GM12878 (cell line): Measurements from ENCODE around the gene RENBP. TPM values are rescaled to one million over a fixed set of nuclear protein-coding genes. Genes with fewer than 3 reads are reported as not detected.
A peak's percentile ranks its signal among the peaks of the same experiment; 100 is the strongest.

Experiments
- ATAC-seq: fragments of 200-7000 bp; cut with Tn5 transposase; 3 replicates; pipeline ENCODE4 v1.9.1; 2020; ENCODE audit warnings: mild to moderate bottlenecking, moderate library complexity
- Bru-seq: library from RNA; stranded (reverse); fragments of 400-500 nt; gene quantifications from one replicate; lab custom pipeline; 2021; lab: Mats Ljungman, UMichigan
- BruChase-seq, 2 experiments: library from RNA; stranded (reverse); fragments of 400-500 nt; gene quantifications; one replicate each; lab custom pipeline; 2021; lab: Mats Ljungman, UMichigan
- BruUV-seq: library from RNA; stranded (reverse); fragments of 400-500 nt; replicated peaks from 2 replicates; lab custom pipeline; 2021; lab: Mats Ljungman, UMichigan
- CTCF ChIA-PET: fragments of 300-600 bp; sonication (Branson Sonifier 250); formaldehyde crosslinking; extraction: SDS; loops from one replicate; lab custom pipeline; 2021; ENCODE audit warnings: inconsistent platforms; lab: Yijun Ruan, JAX
- POLR2A ChIA-PET: fragments of 350-600 bp; formaldehyde crosslinking; extraction: SDS; loops from one replicate; lab custom pipeline; 2021; ENCODE audit warnings: inconsistent platforms; lab: Charles Lee
- RAD21 ChIA-PET: fragments of 300-600 bp; sonication (Branson Sonifier 250); formaldehyde crosslinking; loops from one replicate; lab custom pipeline; 2023; ENCODE audit warnings: antibody characterized with exemption; ENCODE audit not compliant: unreplicated experiment; lab: Charles Lee
- SMC1A ChIA-PET: fragments of 300-600 bp; sonication (Branson Sonifier 250); formaldehyde crosslinking; loops from one replicate; lab custom pipeline; 2023; ENCODE audit not compliant: unreplicated experiment, uncharacterized antibody; lab: Charles Lee
- DNase-seq: peaks from one replicate; pipeline ENCODE4 v3.0.0-alpha.2; 2011; ENCODE audit warnings: low read depth, low spot score
- FAIRE-seq: peaks from 3 replicates; lab custom pipeline; 2011; peaks lifted over from hg19 to GRCh38; lab: Jason Lieb, UNC
- H2AFZ ChIP-seq: 2 replicates; pipeline ENCODE4 v1.6.0; 2011; ENCODE audit warnings: low read depth, low read length, control low read depth; ENCODE audit not compliant: control insufficient read depth
- H3K27ac ChIP-seq: 2 replicates; pipeline ENCODE4 v1.5.1; 2011; ENCODE audit warnings: control low read depth; ENCODE audit not compliant: control insufficient read depth, insufficient read depth
- H3K27me3 ChIP-seq, 2 experiments: replicated peaks in 1 of 2; 2 replicates each; pipeline versions ENCODE4 v1.6.0 to v1.6.1; 2011; ENCODE audit warnings: low read length in 1 of 2; ENCODE audit not compliant: control insufficient read depth in 2 of 2, insufficient read depth in 2 of 2
- H3K36me3 ChIP-seq, 2 experiments: 2 replicates each; pipeline ENCODE4 v1.5.1; 2011; ENCODE audit warnings: low read length in 1 of 2; ENCODE audit not compliant: control insufficient read depth in 2 of 2, insufficient read depth in 2 of 2
- H3K4me1 ChIP-seq: 2 replicates; pipeline ENCODE4 v1.6.1; 2011; ENCODE audit warnings: mild to moderate bottlenecking, low read length, moderate library complexity, mixed read lengths; ENCODE audit not compliant: control insufficient read depth, insufficient read depth
- H3K4me2 ChIP-seq: 2 replicates; pipeline ENCODE4 v1.6.0; 2011; ENCODE audit warnings: control low read depth; ENCODE audit not compliant: control insufficient read depth, insufficient read depth
- H3K4me3 ChIP-seq: fragments of 200-600 bp; sonication (generic); 2 replicates; pipeline ENCODE4 v1.5.1; 2016
- H3K79me2 ChIP-seq: 2 replicates; pipeline ENCODE4 v1.6.0; 2011; ENCODE audit warnings: low read length; ENCODE audit not compliant: control insufficient read depth, insufficient read depth
- H3K9ac ChIP-seq: 2 replicates; pipeline ENCODE4 v1.8.0; 2011; ENCODE audit warnings: low read length, control low read depth, mixed read lengths; ENCODE audit not compliant: control insufficient read depth, insufficient read depth
- H3K9me3 ChIP-seq: replicated peaks from 3 replicates; pipeline ENCODE4 v1.5.1; 2011; ENCODE audit warnings: mild to moderate bottlenecking, low read length; ENCODE audit not compliant: control insufficient read depth, insufficient read depth
- H4K20me1 ChIP-seq: 2 replicates; pipeline ENCODE4 v1.6.0; 2011; ENCODE audit not compliant: control insufficient read depth, insufficient read depth
- BHLHE40 ChIP-seq, 2 experiments: fragments of 450-650 bp in 1 of 2; IDR thresholded peaks; 2 replicates each; pipeline ENCODE4 v1.6.1; 2011 to 2017; ENCODE audit warnings: low read depth in 2 of 2, borderline replicate concordance in 1 of 2, improper control_type of control experiment in 1 of 2, low read length in 1 of 2, mild to moderate bottlenecking in 1 of 2
- EGR1 ChIP-seq, 2 experiments: IDR thresholded peaks; 1 replicate in 1 of 2; 2 replicates in 1 of 2; pipeline ENCODE4 v1.6.1; 2011 to 2012; ENCODE audit warnings: low read depth in 2 of 2, low read length in 2 of 2, borderline replicate concordance in 1 of 2, mild to moderate bottlenecking in 1 of 2, moderate library complexity in 1 of 2
- GATAD2B ChIP-seq: fragments of 450-650 bp; conservative IDR thresholded peaks from 2 replicates; pipeline ENCODE4 v1.6.1; 2017; ENCODE audit warnings: low read depth, mild to moderate bottlenecking, moderate library complexity
- MYC ChIP-seq: IDR thresholded peaks from 2 replicates; pipeline ENCODE4 v1.6.1; 2011; ENCODE audit warnings: mild to moderate bottlenecking, low read length, moderate library complexity, inconsistent platforms; ENCODE audit not compliant: insufficient read depth, insufficient replicate concordance, insufficient read length, severe bottlenecking
- RAD51 ChIP-seq: fragments of 450-650 bp; IDR thresholded peaks from 2 replicates; pipeline ENCODE4 v1.6.1; 2016; ENCODE audit warnings: moderate library complexity, mild to moderate bottlenecking, inconsistent platforms
- YBX1 ChIP-seq: fragments of 450-650 bp; IDR thresholded peaks from 2 replicates; pipeline ENCODE4 v1.6.1; 2016; ENCODE audit warnings: antibody characterized with exemption
- ZNF24 ChIP-seq: fragments of 450-650 bp; IDR thresholded peaks from 2 replicates; pipeline ENCODE4 v1.6.1; 2017; ENCODE audit warnings: antibody characterized with exemption, mild to moderate bottlenecking
- WGBS: methylation state at CpG from one replicate; pipeline ENCODE4 v1.1.6; 2016; ENCODE audit warnings: low lambda C conversion rate; ENCODE audit not compliant: insufficient replicate concordance, insufficient coverage; ENCODE audit errors: missing lambda C conversion rate; 5-methylcytosine and 5-hydroxymethylcytosine counted together
- in situ Hi-C: fragments of 300-500 bp; cut with MboI; formaldehyde crosslinking; loops from 9 replicates; pipeline ENCODE4 v1.14.3; 2018; ENCODE audit warnings: mixed read lengths
- intact Hi-C: fragments of 100-400 bp; cut with micrococcal nuclease; formaldehyde crosslinking; loops from one replicate; pipeline ENCODE4 v1.14.2; 2022; ENCODE audit not compliant: unreplicated experiment
- long read RNA-seq, 2 experiments: library from polyadenylated mRNA; unstranded; transcript quantifications; one replicate each; pipeline ENCODE4 v2.0.0, GENCODE V29; 2019 to 2020
- polyA minus RNA-seq, 3 experiments: library from RNA; depleted of rRNA, polyadenylated mRNA; stranded (reverse); fragments of >200 nt; gene quantifications; 2 replicates each; pipeline ENCODE4 v1.2.3, GENCODE V29; 2011
- polyA plus RNA-seq, 11 experiments: library from polyadenylated mRNA; depleted of rRNA in 4 of 11; unstranded in 6 of 11; stranded (reverse) in 5 of 11; fragments of >200 nt; fragmentation: Nextera tagmentation in 4 of 11; fragmentation: Illumina TruSeq in 1 of 11; extraction: Ambion mirVana in 4 of 11; extraction: Trizol in 1 of 11; gene quantifications; 1 replicate in 1 of 11; 2 replicates in 10 of 11; pipeline versions ENCODE4 v1.2.1 to v1.2.3, GENCODE V29; 2011 to 2016; ENCODE audit warnings: inconsistent platforms in 2 of 11, missing spikeins in 2 of 11, low read depth in 1 of 11
- total RNA-seq, 4 experiments: library from RNA; depleted of rRNA in 3 of 4; stranded (reverse); fragments of >200 nt in 3 of 4; fragmentation: Illumina TruSeq in 1 of 4; extraction: Trizol in 1 of 4; gene quantifications; 2 replicates each; pipeline versions ENCODE4 v1.2.1 to v1.2.3, GENCODE V29; 2013 to 2021
- TF ChIP-seq, protein P1 (sequence below): fragments of 450-650 bp; IDR thresholded peaks from 2 replicates; pipeline ENCODE4 v1.6.1; 2016; ENCODE audit warnings: mild to moderate bottlenecking
- TF ChIP-seq, protein P2 (sequence below): IDR thresholded peaks from 2 replicates; pipeline ENCODE4 v1.6.1; 2011; ENCODE audit warnings: mild to moderate bottlenecking, low read depth, low read length, moderate library complexity; ENCODE audit not compliant: insufficient replicate concordance
- TF ChIP-seq, protein P3 (sequence below): fragments of 450-650 bp; IDR thresholded peaks from 2 replicates; pipeline ENCODE4 v1.6.1; 2018; ENCODE audit warnings: borderline replicate concordance, mild to moderate bottlenecking; ENCODE audit not compliant: partially characterized antibody
- TF ChIP-seq, protein P4 (sequence below): IDR thresholded peaks from 2 replicates; pipeline ENCODE4 v1.6.1; 2011; ENCODE audit warnings: borderline replicate concordance, low read depth, mild to moderate bottlenecking, moderate library complexity, mixed read lengths, low read length; ENCODE audit not compliant: insufficient read depth; ENCODE audit errors: extremely low read length

RENBP gene
- 8.3 and 9.0 TPM in 2 replicates for total RNA-seq (2013; cell fraction: nucleolus; rRNA removed)
- 2.1 and 2.2 TPM in 2 replicates for total RNA-seq (2014; rRNA removed)
- 1.6 and 1.8 TPM in 2 replicates for total RNA-seq (2014; rRNA removed; fragmentation: Illumina TruSeq; extraction: Trizol)
- total RNA-seq (2021): 4.9 and 6.8 TPM in 2 replicates
- polyA plus RNA-seq (2011; ENCODE audit: low read depth): 3.9 TPM
- 1.1 and 1.6 TPM in 2 replicates for polyA plus RNA-seq (2011; rRNA removed)
- 2.1 and 2.3 TPM in 2 replicates for polyA plus RNA-seq (2011; cell fraction: cytosol; rRNA removed)
- polyA plus RNA-seq (2011; cell fraction: nucleus; rRNA removed): 4.1 and 6.0 TPM in 2 replicates
- 7.1 and 8.3 TPM in 2 replicates for polyA plus RNA-seq (2012)
- polyA plus RNA-seq (2014; fragmentation: Illumina TruSeq; extraction: Trizol): 0.19 and 1.3 TPM in 2 replicates
- not detected for polyA plus RNA-seq (2014; fragmentation: Nextera tagmentation; extraction: Ambion mirVana)
- polyA plus RNA-seq (2014; rRNA removed): 4.0 and 4.5 TPM in 2 replicates
- polyA plus RNA-seq (2016; fragmentation: Nextera tagmentation; extraction: Ambion mirVana): under 1 TPM in 1 of 2 experiments, not detected in 1; 0.36 TPM
- 0.44 and 2.3 TPM in 2 replicates for polyA minus RNA-seq (2011; rRNA and poly(A)+ RNA removed)
- 0.83 TPM in 1 of 2 replicates, not detected in the other for polyA minus RNA-seq (2011; cell fraction: cytosol; rRNA and poly(A)+ RNA removed)
- 0.96 and 2.1 TPM in 2 replicates for polyA minus RNA-seq (2011; cell fraction: nucleus; rRNA and poly(A)+ RNA removed)
- percentile 47 among the genes with signal in this experiment for Bru-seq, nascent RNA
- BruChase-seq, experiment 1, labeled RNA remaining after a 6-hour chase: percentile 46 among the genes with signal in this experiment
- percentile 49 among the genes with signal in this experiment for BruChase-seq, experiment 2, labeled RNA remaining after a 2-hour chase
- long read RNA-seq, experiment 1: 0 reads
- long read RNA-seq, experiment 2: 0 reads

DNA sequence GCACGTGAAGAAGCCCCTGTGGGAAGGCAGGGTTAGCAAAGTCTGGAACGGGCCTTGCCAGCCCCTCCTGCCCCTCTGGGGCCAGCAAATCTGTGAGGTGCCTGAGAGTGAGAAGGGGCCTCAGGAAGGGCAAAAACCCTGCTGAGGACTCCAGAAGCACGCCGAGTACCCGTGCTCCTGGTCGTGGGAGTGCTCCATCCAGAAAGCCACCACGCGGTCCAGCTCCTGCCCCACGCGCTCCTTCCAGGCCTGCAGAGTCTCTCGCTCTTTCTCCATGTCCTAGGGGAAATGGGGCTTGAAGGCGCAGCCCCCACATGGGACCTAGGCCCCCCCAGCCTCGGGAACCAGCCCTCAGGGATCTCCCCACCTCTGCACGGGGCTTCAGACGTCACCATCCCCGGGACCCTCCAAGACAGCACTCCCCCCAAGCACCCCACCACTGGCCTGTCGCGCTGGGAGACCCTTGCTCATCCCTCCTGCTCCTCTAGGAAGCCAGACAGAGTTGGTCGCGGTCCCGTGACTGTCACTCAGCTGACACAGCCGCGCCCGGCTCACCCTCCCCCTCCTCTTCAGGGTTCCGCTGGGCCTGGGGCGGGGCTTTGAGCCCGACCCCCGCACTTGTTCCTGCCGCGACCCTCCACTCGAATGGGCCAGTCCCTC lies at the start of gene RENBP:
Gene RENBP, minus strand, starts transcription at position 504 of the 660 bp plus-strand sequence. Its CDS starts 33 bp downstream, at position 471.
- Histone ChIP-seq H4K20me1 (no peaks in the 10 kb centered on the region), H3K4me3 (peak within 1 kb of the TSS; percentile 47; the same call in 1 of the 2 replicates), H3K9ac (no peak within 1 kb of the TSS; the same call in 1 of the 2 replicates), H2AFZ (peak within 1 kb of the TSS; percentile 60), H3K4me1 (no peaks in the 10 kb centered on the region), H3K27ac (no peak within 1 kb of the TSS), H3K36me3 (peaks cover 0 to 6% of the 10 kb centered on the region in 2 experiments; a peak in 3 of 4 replicates), H3K9me3 (no peaks in the 10 kb centered on the region), H3K27me3 (no peaks in the 10 kb centered on the region), H3K4me2 (peak within 1 kb of the TSS; percentile 68), H3K79me2 (no peaks in the 10 kb centered on the region)
- no TSS peak for BruUV-seq
- ChIA-PET SMC1A (interaction anchor here (1.1 to 6.5 kb wide), 2 partner anchors 19 to 37 kb away, joined by 3 to 61 read pairs; partner anchors contain the start of gene ARHGAP4), RAD21 (interaction anchor here (0.9 to 4.6 kb wide), 3 partner anchors 16 to 21 kb away, joined by 3 to 59 read pairs (median 3); partner anchors contain the start of gene ARHGAP4), CTCF (interaction anchor here (0.9 to 8.7 kb wide), 2 partner anchors 18 to 76 kb away, joined by 3 to 172 read pairs; partner anchors contain the start of gene ARHGAP4), POLR2A (interaction anchor here (0.7 to 2.0 kb wide), 4 partner anchors 16 to 20 kb away, joined by 3 to 9 read pairs (median 4); partner anchors contain the start of gene ARHGAP4)
- DNase-seq: no peak
- ATAC-seq: peak; percentile 47
- in situ Hi-C loops: no loop called here
- intact Hi-C loops: no loop called here
- 31% methylated on average over 18 of the region's 31 CpGs for WGBS
- FAIRE-seq: no peak
- 0 out of 3 replicates have a peak, but pooled peaks of 1 of the 2 experiments have one; percentile 25 for TF ChIP-seq EGR1 (IDR thresholded peaks at IDR 0.05; ENCODE audit: borderline replicate concordance in 1 of 2, low read depth in 2 of 2, low read length in 2 of 2)
- TF ChIP-seq, protein P1, sequence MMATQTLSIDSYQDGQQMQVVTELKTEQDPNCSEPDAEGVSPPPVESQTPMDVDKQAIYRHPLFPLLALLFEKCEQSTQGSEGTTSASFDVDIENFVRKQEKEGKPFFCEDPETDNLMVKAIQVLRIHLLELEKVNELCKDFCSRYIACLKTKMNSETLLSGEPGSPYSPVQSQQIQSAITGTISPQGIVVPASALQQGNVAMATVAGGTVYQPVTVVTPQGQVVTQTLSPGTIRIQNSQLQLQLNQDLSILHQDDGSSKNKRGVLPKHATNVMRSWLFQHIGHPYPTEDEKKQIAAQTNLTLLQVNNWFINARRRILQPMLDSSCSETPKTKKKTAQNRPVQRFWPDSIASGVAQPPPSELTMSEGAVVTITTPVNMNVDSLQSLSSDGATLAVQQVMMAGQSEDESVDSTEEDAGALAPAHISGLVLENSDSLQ: peak; percentile 66; the same call in 1 of the 2 replicates
- TF ChIP-seq, protein P2, sequence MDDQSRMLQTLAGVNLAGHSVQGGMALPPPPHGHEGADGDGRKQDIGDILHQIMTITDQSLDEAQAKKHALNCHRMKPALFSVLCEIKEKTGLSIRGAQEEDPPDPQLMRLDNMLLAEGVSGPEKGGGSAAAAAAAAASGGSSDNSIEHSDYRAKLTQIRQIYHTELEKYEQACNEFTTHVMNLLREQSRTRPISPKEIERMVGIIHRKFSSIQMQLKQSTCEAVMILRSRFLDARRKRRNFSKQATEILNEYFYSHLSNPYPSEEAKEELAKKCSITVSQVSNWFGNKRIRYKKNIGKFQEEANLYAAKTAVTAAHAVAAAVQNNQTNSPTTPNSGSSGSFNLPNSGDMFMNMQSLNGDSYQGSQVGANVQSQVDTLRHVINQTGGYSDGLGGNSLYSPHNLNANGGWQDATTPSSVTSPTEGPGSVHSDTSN: peak; percentile 40
- TF ChIP-seq ZNF24: no peak
- no peak for TF ChIP-seq YBX1
- TF ChIP-seq BHLHE40 (IDR thresholded peaks at IDR 0.05; ENCODE audit: borderline replicate concordance in 1 of 2, low read depth in 2 of 2, low read length in 1 of 2): peak; percentile 81 to 89
- TF ChIP-seq, protein P3, sequence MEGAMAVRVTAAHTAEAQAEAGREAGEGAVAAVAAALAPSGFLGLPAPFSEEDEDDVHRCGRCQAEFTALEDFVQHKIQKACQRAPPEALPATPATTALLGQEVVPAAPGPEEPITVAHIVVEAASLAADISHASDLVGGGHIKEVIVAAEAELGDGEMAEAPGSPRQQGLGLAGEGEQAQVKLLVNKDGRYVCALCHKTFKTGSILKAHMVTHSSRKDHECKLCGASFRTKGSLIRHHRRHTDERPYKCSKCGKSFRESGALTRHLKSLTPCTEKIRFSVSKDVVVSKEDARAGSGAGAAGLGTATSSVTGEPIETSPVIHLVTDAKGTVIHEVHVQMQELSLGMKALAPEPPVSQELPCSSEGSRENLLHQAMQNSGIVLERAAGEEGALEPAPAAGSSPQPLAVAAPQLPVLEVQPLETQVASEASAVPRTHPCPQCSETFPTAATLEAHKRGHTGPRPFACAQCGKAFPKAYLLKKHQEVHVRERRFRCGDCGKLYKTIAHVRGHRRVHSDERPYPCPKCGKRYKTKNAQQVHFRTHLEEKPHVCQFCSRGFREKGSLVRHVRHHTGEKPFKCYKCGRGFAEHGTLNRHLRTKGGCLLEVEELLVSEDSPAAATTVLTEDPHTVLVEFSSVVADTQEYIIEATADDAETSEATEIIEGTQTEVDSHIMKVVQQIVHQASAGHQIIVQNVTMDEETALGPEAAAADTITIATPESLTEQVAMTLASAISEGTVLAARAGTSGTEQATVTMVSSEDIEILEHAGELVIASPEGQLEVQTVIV: no peak
- no peak for TF ChIP-seq GATAD2B
- peak; percentile 78 for TF ChIP-seq RAD51
- no peak for TF ChIP-seq MYC
- TF ChIP-seq, protein P4, sequence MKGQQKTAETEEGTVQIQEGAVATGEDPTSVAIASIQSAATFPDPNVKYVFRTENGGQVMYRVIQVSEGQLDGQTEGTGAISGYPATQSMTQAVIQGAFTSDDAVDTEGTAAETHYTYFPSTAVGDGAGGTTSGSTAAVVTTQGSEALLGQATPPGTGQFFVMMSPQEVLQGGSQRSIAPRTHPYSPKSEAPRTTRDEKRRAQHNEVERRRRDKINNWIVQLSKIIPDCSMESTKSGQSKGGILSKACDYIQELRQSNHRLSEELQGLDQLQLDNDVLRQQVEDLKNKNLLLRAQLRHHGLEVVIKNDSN: peak; percentile 43
